Caco-2 (cell line): ENCODE results near the gene CCDC82. TPM values are rescaled to one million over a fixed set of nuclear protein-coding genes. Genes with fewer than 3 reads are reported as not detected.

Experiments
- BruUV-seq: library from RNA; stranded (reverse); fragments of 400-500 nt; replicated peaks from 2 replicates; lab custom pipeline; 2021; lab: Mats Ljungman, UMichigan
- CTCF ChIA-PET: fragments of 300-600 bp; sonication (Branson Sonifier 250); formaldehyde crosslinking; loops from one replicate; lab custom pipeline; 2022; ENCODE audit warnings: antibody characterized with exemption; lab: Charles Lee
- POLR2A ChIA-PET: fragments of 300-600 bp; sonication (Branson Sonifier 250); formaldehyde crosslinking; loops from one replicate; lab custom pipeline; 2022; ENCODE audit warnings: antibody characterized with exemption; lab: Charles Lee
- DNase-seq, 2 experiments: peaks; one replicate each; pipeline versions ENCODE4 v3.0.0 to v3.0.0-alpha.2; 2020 to 2022
- H3K27me3 ChIP-seq: replicated peaks from 2 replicates; pipeline ENCODE4 v1.6.0; 2011; ENCODE audit warnings: low read length; ENCODE audit not compliant: control insufficient read depth, insufficient read depth
- H3K36me3 ChIP-seq: 2 replicates; pipeline ENCODE4 v1.5.1; 2011; ENCODE audit warnings: low read length; ENCODE audit not compliant: control insufficient read depth, insufficient read depth
- H3K4me1 ChIP-seq: fragments of 250-450 bp; sonication (Bioruptor Pico); 2 replicates; pipeline ENCODE4 v1.5.1; 2020; ENCODE audit warnings: mild to moderate bottlenecking
- H3K4me3 ChIP-seq: 2 replicates; pipeline ENCODE4 v1.5.1; 2011; ENCODE audit warnings: low read depth, mild to moderate bottlenecking, control low read depth, low read length
- H3K9me3 ChIP-seq: fragments of 250-450 bp; sonication (Bioruptor Pico); 2 replicates; pipeline ENCODE4 v1.5.1; 2020; ENCODE audit warnings: mild to moderate bottlenecking, moderate library complexity
- H3K27ac Mint-ChIP-seq: one replicate; pipeline ENCODE4 v1.8.0; 2022; ENCODE audit warnings: mixed read lengths; ENCODE audit not compliant: unreplicated experiment
- H3K27me3 Mint-ChIP-seq: one replicate; pipeline ENCODE4 v1.8.0; 2022; ENCODE audit warnings: mixed read lengths; ENCODE audit not compliant: insufficient read depth, unreplicated experiment
- H3K36me3 Mint-ChIP-seq: one replicate; pipeline ENCODE4 v1.8.0; 2022; ENCODE audit warnings: mild to moderate bottlenecking, mixed read lengths; ENCODE audit not compliant: insufficient read depth, unreplicated experiment
- H3K4me1 Mint-ChIP-seq: one replicate; pipeline ENCODE4 v1.8.0; 2022; ENCODE audit warnings: low read depth, mixed read lengths; ENCODE audit not compliant: unreplicated experiment
- H3K4me3 Mint-ChIP-seq: one replicate; pipeline ENCODE4 v1.8.0; 2022; ENCODE audit warnings: mild to moderate bottlenecking, moderate library complexity, mixed read lengths; ENCODE audit not compliant: unreplicated experiment
- H3K9me3 Mint-ChIP-seq: one replicate; pipeline ENCODE4 v1.8.0; 2022; ENCODE audit warnings: mixed read lengths; ENCODE audit not compliant: unreplicated experiment
- intact Hi-C: fragments of 100-400 bp; cut with micrococcal nuclease; formaldehyde crosslinking; loops from one replicate; pipeline ENCODE4 v1.10.0; 2022; ENCODE audit not compliant: unreplicated experiment
- total RNA-seq: library from RNA; stranded (reverse); gene quantifications from 2 replicates; pipeline ENCODE4 v1.2.3, GENCODE V29; 2022
- TF ChIP-seq, protein P1 (sequence below), 2 experiments: fragments of 200-600 bp in 1 of 2; IDR thresholded peaks; 1 replicate in 1 of 2; 2 replicates in 1 of 2; pipeline versions ENCODE4 v1.5.1 to v1.8.0; 2011 to 2022; ENCODE audit warnings: antibody characterized with exemption in 1 of 2, control low read depth in 1 of 2, inconsistent platforms in 1 of 2, low read depth in 1 of 2, low read length in 1 of 2, mild to moderate bottlenecking in 1 of 2, moderate library complexity in 1 of 2; ENCODE audit not compliant: insufficient read depth in 1 of 2, severe bottlenecking in 1 of 2, unreplicated experiment in 1 of 2

CCDC82 gene
- total RNA-seq, 1 experiment from 2014 or later: 38.2 TPM

- Mint-ChIP-seq H3K36me3 (peaks cover 12% of the 10 kb centered on the region), H3K4me3 (no peak overlapping the region), H3K27me3 (no peaks in the 10 kb centered on the region), H3K9me3 (peaks cover 9% of the 10 kb centered on the region), H3K4me1 (peaks cover 56% of the 10 kb centered on the region), H3K27ac (peak overlapping the region; percentile 97)
- DNase-seq: no peak
- BruUV-seq: no TSS peak
- intact Hi-C loops: loop anchor here (5.0 kb wide), 1 partner anchor 223 kb away; no protein-coding TSS in a partner anchor
- peaks cover 1% of the 10 kb centered on the region; the same call in 1 of the 2 replicates for H3K36me3 ChIP-seq
- no peak overlapping the region for H3K4me3 ChIP-seq
- H3K27me3 ChIP-seq: no peaks in the 10 kb centered on the region
- POLR2A ChIA-PET: no interaction called here
- H3K4me1 ChIP-seq: peaks cover 72% of the 10 kb centered on the region
- CTCF ChIA-PET: no interaction called here
- 0 out of 2 replicates have a peak, but pooled peaks cover 3% of the 10 kb centered on the region for H3K9me3 ChIP-seq
- TF ChIP-seq, protein P1, sequence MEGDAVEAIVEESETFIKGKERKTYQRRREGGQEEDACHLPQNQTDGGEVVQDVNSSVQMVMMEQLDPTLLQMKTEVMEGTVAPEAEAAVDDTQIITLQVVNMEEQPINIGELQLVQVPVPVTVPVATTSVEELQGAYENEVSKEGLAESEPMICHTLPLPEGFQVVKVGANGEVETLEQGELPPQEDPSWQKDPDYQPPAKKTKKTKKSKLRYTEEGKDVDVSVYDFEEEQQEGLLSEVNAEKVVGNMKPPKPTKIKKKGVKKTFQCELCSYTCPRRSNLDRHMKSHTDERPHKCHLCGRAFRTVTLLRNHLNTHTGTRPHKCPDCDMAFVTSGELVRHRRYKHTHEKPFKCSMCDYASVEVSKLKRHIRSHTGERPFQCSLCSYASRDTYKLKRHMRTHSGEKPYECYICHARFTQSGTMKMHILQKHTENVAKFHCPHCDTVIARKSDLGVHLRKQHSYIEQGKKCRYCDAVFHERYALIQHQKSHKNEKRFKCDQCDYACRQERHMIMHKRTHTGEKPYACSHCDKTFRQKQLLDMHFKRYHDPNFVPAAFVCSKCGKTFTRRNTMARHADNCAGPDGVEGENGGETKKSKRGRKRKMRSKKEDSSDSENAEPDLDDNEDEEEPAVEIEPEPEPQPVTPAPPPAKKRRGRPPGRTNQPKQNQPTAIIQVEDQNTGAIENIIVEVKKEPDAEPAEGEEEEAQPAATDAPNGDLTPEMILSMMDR (IDR thresholded peaks at IDR 0.05; ENCODE audit: insufficient read depth in 1 of 2, low read depth in 1 of 2, low read length in 1 of 2, severe bottlenecking in 1 of 2, unreplicated experiment in 1 of 2): no peak
These were observed 69.6 kb downstream of the CCDC82 start for GRCh38 chr11:96319898-96320656.

DNA sequence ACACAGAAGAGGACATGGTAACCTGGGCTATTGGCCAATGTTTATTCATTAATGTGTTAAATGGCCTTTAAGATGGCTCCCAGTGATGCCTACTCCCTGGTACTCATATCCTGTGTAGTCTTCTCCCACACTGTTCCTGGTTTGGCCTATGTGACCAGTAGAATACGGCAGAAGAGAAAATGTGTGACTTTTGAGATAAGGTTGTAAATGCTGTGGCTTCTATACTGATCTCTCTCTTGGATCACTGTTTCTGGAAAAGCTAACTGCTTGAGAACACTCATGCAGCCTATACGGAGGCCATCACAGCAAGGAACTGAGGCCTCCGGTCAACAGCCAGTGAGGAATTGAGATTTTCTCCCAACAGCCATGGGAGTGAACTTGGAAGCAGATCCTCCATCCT, 70.9 kb downstream of the CCDC82 start:
- intact Hi-C loops: no loop called here
- no peak for DNase-seq
- TF ChIP-seq, protein P1 (IDR thresholded peaks at IDR 0.05; ENCODE audit: insufficient read depth in 1 of 2, low read depth in 1 of 2, low read length in 1 of 2, severe bottlenecking in 1 of 2, unreplicated experiment in 1 of 2): no peak
- Mint-ChIP-seq H3K27me3 (no peaks in the 10 kb centered on the region), H3K4me1 (peaks cover 57% of the 10 kb centered on the region), H3K4me3 (no peak overlapping the region), H3K36me3 (peaks cover 7% of the 10 kb centered on the region), H3K27ac (no peak overlapping the region), H3K9me3 (peaks cover 9% of the 10 kb centered on the region)
- H3K4me3 ChIP-seq: no peak overlapping the region
- H3K4me1 ChIP-seq: peaks cover 72% of the 10 kb centered on the region
- 0 out of 2 replicates have a peak, but pooled peaks cover 7% of the 10 kb centered on the region for H3K9me3 ChIP-seq
- no TSS peak for BruUV-seq
- ChIA-PET POLR2A (no interaction called here), CTCF (no interaction called here)
- no peaks in the 10 kb centered on the region for H3K27me3 ChIP-seq
- H3K36me3 ChIP-seq: peaks cover 1% of the 10 kb centered on the region; the same call in 1 of the 2 replicates

DNA sequence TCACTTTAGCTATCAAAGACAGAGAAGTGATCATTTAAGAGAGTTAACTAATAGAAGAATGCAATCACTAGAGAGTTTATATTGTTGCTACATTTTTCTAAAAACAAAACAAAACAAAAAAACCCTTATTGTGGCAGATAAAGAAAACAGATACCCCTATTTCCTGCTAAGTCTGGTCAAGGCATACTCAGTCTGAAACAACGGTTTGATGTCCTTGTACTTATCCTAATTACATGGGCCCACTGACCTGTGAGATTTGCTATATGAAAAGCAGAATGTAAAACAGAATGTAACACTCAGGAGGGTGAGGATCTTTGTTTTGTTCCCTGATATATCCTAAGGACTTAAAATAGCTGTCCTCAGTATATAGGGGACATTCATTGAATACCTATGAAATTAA, 71.3 kb downstream of the CCDC82 start:
- H3K4me1 Mint-ChIP-seq: peaks cover 55% of the 10 kb centered on the region
- Histone ChIP-seq H3K9me3 (0 out of 2 replicates have a peak, but pooled peaks cover 7% of the 10 kb centered on the region), H3K4me1 (peaks cover 72% of the 10 kb centered on the region), H3K27me3 (no peaks in the 10 kb centered on the region), H3K4me3 (no peak overlapping the region), H3K36me3 (peaks cover 1% of the 10 kb centered on the region; the same call in 1 of the 2 replicates)
- intact Hi-C loops: no loop called here
- TF ChIP-seq, protein P1 (IDR thresholded peaks at IDR 0.05; ENCODE audit: insufficient read depth in 1 of 2, low read depth in 1 of 2, low read length in 1 of 2, severe bottlenecking in 1 of 2, unreplicated experiment in 1 of 2): no peak
- no peak overlapping the region for H3K27ac Mint-ChIP-seq
- CTCF ChIA-PET: no interaction called here
- H3K9me3 Mint-ChIP-seq: peaks cover 9% of the 10 kb centered on the region
- peaks cover 7% of the 10 kb centered on the region for H3K36me3 Mint-ChIP-seq
- POLR2A ChIA-PET: interaction anchor here (1.7 kb wide), 1 partner anchor 71 kb away, joined by 4 read pairs; the partner anchor contains the start of gene CCDC82
- DNase-seq: no peak
- no TSS peak for BruUV-seq
- H3K4me3 Mint-ChIP-seq: no peak overlapping the region
- H3K27me3 Mint-ChIP-seq: no peaks in the 10 kb centered on the region
